GM18868 (cell line): Measurements from ENCODE around the gene LRRC4.

Experiments used
- ATAC-seq: cut with Tn5 transposase; IDR thresholded peaks from one replicate; pipeline ENCODE4 v1.9.1; 2021; ENCODE audit warnings: mild to moderate bottlenecking, moderate library complexity; ENCODE audit not compliant: unreplicated experiment

The LRRC4 gene

GRCh38 chr7:128030654-128031611 is at the start of gene LRRC4:
Gene LRRC4, minus strand, starts transcription at chr7:128031437. Its CDS starts 797 bp downstream, at chr7:128030640.
- peak; percentile 43 for ATAC-seq

GRCh38 chr7:128080169-128080568 is 48.9 kb upstream of the LRRC4 start:
- ATAC-seq: no peak

- ATAC-seq: no peak
Measured at GRCh38 chr7:128078309-128078708, 47.1 kb upstream of the LRRC4 start.

- no peak for ATAC-seq
Measured at GRCh38 chr7:128076796-128077271, 45.6 kb upstream of the LRRC4 start.

GRCh38 chr7:128076196-128076795 is 45.1 kb upstream of the LRRC4 start:
- no peak for ATAC-seq

GRCh38 chr7:128075242-128076095 is 44.2 kb upstream of the LRRC4 start:
- ATAC-seq: no peak

- no peak for ATAC-seq
Measured at GRCh38 chr7:128074736-128075135, 43.5 kb upstream of the LRRC4 start.

- ATAC-seq: no peak
Measured at GRCh38 chr7:128074336-128074735, 43.1 kb upstream of the LRRC4 start.

- no peak for ATAC-seq
Measured at GRCh38 chr7:128073671-128074310, 42.6 kb upstream of the LRRC4 start.

GRCh38 chr7:128071801-128072200 is 40.6 kb upstream of the LRRC4 start:
- ATAC-seq: no peak

- ATAC-seq: no peak
Measured at GRCh38 chr7:128071376-128071775, 40.1 kb upstream of the LRRC4 start.

GRCh38 chr7:128069373-128070364 is 38.4 kb upstream of the LRRC4 start:
- no peak for ATAC-seq

- no peak for ATAC-seq
Measured at GRCh38 chr7:128068785-128069184, 37.5 kb upstream of the LRRC4 start.

GRCh38 chr7:128067983-128068382 is 36.7 kb upstream of the LRRC4 start:
- ATAC-seq: no peak

GRCh38 chr7:128066858-128067257 is 35.6 kb upstream of the LRRC4 start:
- ATAC-seq: no peak

GRCh38 chr7:128066395-128066794 is 35.2 kb upstream of the LRRC4 start:
- ATAC-seq: no peak

GRCh38 chr7:128065872-128066271 is 34.6 kb upstream of the LRRC4 start:
- no peak for ATAC-seq

- ATAC-seq: no peak
Measured at GRCh38 chr7:128063088-128063487, 31.9 kb upstream of the LRRC4 start.

- ATAC-seq: no peak
Measured at GRCh38 chr7:128060018-128060417, 28.8 kb upstream of the LRRC4 start.
